Measurements from ENCODE around the gene ARHGEF19.

ARHGEF19 gene

DNA sequence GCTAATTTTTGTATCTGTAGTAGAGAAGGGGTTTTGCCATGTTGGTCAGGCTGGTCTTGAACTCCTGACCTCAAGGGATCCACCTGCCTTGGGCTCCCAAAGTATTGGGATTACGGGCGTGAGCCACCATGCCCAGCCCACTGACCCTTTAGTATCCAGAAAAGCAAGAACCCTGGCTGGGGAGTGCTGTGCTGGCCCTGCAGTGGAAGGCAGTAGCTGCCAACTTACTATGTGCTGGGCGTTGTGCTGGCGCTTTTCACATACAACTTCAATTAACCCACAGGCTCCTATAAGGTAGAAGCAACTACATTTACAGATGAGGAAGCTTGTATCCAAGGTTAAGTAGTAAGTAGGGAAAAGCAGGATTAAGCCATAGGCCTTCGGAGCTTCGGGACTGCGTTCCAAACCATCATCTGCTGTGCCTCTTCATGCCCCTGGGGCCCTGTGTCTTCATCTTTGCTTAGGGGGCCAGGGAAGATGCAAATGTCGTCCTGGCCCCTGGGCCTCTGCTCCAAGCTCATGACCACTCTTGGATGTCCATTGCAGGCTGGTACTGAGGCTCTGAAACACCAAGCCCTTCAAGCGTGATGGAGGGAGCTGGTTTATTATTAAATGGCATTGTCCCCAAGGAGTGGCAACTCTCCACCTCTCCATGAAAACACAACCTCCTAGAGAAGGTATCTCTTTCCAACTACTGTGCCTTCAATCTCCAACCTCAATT, 33.2 kb upstream of the ARHGEF19 start:
- no peak overlapping the region for H3K4me3 ChIP-seq (ENCODE audit: low read depth, low read length)

DNA sequence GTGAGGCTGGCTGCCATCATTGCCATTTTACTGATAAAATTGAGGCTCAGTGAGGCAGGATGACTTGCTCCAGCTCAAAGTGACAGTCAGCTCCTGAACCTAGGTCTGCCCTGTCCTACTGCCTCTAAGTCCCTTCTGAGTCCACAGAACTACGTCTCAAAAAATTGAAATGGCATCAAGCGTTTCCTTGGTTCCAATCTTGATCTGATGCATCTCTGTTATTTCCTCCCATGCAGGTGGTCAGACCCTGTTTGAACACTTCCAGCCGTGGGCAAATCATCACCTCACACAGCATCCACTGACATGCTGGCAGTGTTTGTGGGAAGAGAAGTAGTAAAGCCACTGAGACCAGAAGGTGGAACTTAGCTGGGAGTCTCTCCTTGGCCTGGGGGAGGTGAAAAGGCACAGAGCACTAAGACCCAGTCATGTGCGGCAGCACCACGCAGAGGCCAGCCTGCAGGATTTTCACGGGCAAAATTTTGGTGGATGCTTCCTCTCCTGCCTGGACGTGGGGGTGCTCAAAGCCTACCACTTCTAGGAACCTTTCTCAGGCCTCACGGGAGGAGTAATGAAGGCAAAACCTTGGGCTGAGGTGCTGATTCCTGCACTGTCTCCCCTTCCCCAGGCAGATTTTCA, 32.3 kb upstream of the ARHGEF19 start:
- TF ChIP-seq MYC (IDR thresholded peaks at IDR 0.05; ENCODE audit: low read depth, low read length) (no peak), POLR2A (IDR thresholded peaks at IDR 0.05; ENCODE audit: extremely low read depth, insufficient read length) (no peak), CTCF (IDR thresholded peaks at IDR 0.05; ENCODE audit: low read depth, low read length) (no peak)
- TF ChIP-seq, protein P1, sequence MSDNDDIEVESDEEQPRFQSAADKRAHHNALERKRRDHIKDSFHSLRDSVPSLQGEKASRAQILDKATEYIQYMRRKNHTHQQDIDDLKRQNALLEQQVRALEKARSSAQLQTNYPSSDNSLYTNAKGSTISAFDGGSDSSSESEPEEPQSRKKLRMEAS (IDR thresholded peaks at IDR 0.05; ENCODE audit: low read depth, low read length) = no peak
- no peak overlapping the region for H3K4me3 ChIP-seq (ENCODE audit: low read depth, low read length)
- no peak for DNase-seq (ENCODE audit: low read depth)

More for the DNA sequence above, 33.2 kb upstream of the ARHGEF19 start:
- no peak for DNase-seq (ENCODE audit: low read depth)
- TF ChIP-seq CTCF (IDR thresholded peaks at IDR 0.05; ENCODE audit: low read depth, low read length) (no peak), MYC (IDR thresholded peaks at IDR 0.05; ENCODE audit: low read depth, low read length) (no peak), POLR2A (IDR thresholded peaks at IDR 0.05; ENCODE audit: extremely low read depth, insufficient read length) (no peak)
- TF ChIP-seq, protein P1 (IDR thresholded peaks at IDR 0.05; ENCODE audit: low read depth, low read length) = no peak

DNA sequence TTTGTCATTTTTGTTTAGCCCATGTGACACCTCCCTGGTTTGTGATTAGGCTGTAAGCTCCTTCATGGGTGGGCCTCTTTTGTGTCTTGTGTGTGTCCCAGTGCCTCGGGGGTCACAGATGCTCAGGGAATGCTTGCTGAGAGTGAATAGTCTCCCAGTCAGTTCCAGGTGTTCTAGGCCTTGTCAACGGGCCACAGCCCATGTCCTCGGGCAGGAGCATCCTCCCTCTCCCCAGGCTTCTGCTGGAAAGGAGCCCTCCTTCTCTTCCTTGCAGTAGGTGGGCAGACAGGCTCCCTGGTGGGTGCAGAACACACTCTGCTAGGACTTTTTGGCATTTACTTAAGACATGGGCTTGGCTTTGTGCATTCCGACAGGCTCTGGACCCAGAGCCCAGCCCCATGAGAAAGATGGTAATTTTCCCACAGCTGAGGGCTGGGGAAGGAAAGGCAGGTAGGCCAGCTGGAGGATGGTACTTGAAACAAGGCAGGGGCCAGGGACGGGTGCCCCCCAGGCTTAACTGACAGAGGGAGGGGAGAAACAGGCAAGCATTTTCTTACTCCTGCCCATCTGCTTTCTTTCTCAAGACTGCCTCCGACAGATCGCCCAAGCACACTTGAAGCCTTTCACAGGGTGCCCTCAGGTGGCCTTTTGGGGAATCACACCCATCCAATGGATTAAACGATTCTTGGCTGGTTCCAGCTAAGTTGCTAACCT, 31.6 kb upstream of the ARHGEF19 start:
- TF ChIP-seq POLR2A (IDR thresholded peaks at IDR 0.05; ENCODE audit: extremely low read depth, insufficient read length) (no peak), MYC (IDR thresholded peaks at IDR 0.05; ENCODE audit: low read depth, low read length) (no peak), CTCF (IDR thresholded peaks at IDR 0.05; ENCODE audit: low read depth, low read length) (peak; percentile 69)
- TF ChIP-seq, protein P1 (IDR thresholded peaks at IDR 0.05; ENCODE audit: low read depth, low read length) = no peak; the same call in 1 of the 2 replicates

GRCh38 chr1:16243215-16243610, 30.8 kb upstream of the ARHGEF19 start:
- no peak overlapping the region for H3K4me3 ChIP-seq (ENCODE audit: low read depth, low read length)
- DNase-seq (ENCODE audit: low read depth) = no peak
- TF ChIP-seq POLR2A (IDR thresholded peaks at IDR 0.05; ENCODE audit: extremely low read depth, insufficient read length) (no peak), MYC (IDR thresholded peaks at IDR 0.05; ENCODE audit: low read depth, low read length) (no peak)

More for the DNA sequence above, 31.6 kb upstream of the ARHGEF19 start:
- DNase-seq (ENCODE audit: low read depth) = peak; percentile 82
- no peak overlapping the region for H3K4me3 ChIP-seq (ENCODE audit: low read depth, low read length)

DNA sequence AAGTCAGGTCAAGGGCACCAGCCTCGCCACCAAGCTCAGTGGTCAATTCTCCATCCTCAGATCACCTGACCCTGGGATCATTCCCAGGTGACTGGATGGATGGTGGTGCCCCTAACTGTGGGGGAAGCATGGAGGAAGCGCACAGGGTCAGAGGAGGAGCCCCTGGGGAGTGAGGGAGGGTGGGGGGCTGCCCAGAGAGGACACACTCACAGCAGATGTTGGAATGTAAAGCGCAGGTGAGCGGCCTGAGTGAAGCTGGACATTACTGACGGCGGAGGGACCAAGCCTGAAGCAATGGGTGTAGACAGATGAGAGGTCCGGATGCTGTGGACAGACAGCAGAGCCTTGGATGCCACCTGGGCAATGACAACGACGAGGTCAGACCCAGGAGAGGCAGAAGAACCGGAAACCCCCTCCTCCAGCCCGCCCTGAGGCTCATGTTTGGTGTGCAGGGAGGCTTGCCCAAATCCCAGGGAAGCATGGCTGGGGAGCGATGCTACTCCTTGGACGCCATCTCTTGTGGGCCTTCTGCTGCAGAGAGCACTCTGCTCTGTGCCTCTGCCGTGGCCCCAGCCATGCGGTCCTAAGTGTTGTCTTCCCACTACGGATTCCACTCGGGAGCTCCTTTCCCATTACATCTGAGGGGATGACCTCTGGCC, 30.2 kb upstream of the ARHGEF19 start:
- H3K4me3 ChIP-seq (ENCODE audit: low read depth, low read length) = no peak overlapping the region
- TF ChIP-seq MYC (IDR thresholded peaks at IDR 0.05; ENCODE audit: low read depth, low read length) = no peak
- TF ChIP-seq POLR2A (IDR thresholded peaks at IDR 0.05; ENCODE audit: extremely low read depth, insufficient read length) = no peak
- TF ChIP-seq CTCF (IDR thresholded peaks at IDR 0.05; ENCODE audit: low read depth, low read length) = no peak
- no peak for DNase-seq (ENCODE audit: low read depth)
